Measurements from ENCODE around the gene PPP6R1. TPM values are rescaled to one million over a fixed set of nuclear protein-coding genes. Genes with fewer than 3 reads are reported as not detected.

Gene PPP6R1
- total RNA-seq, 1 experiment from 2014 or later, result 159 TPM

DNA sequence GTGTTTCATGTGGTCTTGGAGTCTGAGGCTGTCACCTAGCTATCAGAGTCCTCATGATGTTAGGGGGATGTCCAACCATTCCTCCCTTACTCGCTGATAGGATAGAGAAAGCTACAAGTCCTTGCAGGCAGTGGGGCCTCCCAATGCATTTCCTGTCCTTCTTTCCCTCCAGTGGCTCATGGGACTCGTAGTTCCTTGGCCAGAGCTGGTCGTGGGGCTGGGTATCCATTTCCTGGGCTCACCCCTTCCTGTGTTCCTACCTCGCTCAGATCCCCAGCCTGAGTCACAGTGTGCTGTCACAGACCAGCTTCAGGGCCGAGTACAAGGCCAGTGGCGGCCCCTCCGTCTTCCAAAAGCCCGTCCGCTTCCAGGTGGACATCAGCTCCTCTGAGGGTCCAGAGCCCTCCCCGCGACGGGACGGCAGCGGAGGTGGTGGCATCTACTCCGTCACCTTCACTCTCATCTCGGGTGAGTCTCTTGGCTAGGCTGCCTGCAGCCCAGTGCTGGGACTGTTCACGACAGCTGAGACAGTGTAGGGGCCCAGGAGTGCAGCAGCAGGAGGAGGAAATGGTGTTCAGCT is 47.3 kb upstream of the PPP6R1 start:
- Histone ChIP-seq H3K36me3 (ENCODE audit: low read depth) (no peaks in the 10 kb centered on the region), H3K9me3 (ENCODE audit: insufficient read depth, low read depth) (no peaks in the 10 kb centered on the region), H2AFZ (no peak overlapping the region), H3K27ac (no peak overlapping the region), H3F3A (ENCODE audit: insufficient read depth, low read depth) (peaks cover 10% of the 10 kb centered on the region; the same call in 1 of the 2 replicates), H3K27me3 (ENCODE audit: insufficient read depth, low read depth) (no peaks in the 10 kb centered on the region), H3K9me2 (ENCODE audit: insufficient read depth) (no peaks in the 10 kb centered on the region), H3K4me3 (no peak overlapping the region), H3K4me2 (no peak overlapping the region), H3K79me2 (ENCODE audit: low read depth) (no peaks in the 10 kb centered on the region), H3K4me1 (replicated peaks; ENCODE audit: insufficient read depth) (0 out of 2 replicates have a peak, but pooled peaks cover 4% of the 10 kb centered on the region), H4K20me1 (ENCODE audit: insufficient read depth) (no peaks in the 10 kb centered on the region)
- CTCF ChIA-PET, result interaction anchor here (0.6 kb wide), 1 partner anchor 103 kb away, joined by 5 read pairs; no protein-coding TSS in a partner anchor
- POLR2A ChIA-PET (ENCODE audit: unreplicated experiment), result interaction anchor here (1.1 kb wide), 1 partner anchor 33 kb away, joined by 5 read pairs; no protein-coding TSS in a partner anchor
- no peak for DNase-seq
- intact Hi-C loops (cut with micrococcal nuclease; ENCODE audit: unreplicated experiment), result no loop called here
- TF ChIP-seq, protein P1, sequence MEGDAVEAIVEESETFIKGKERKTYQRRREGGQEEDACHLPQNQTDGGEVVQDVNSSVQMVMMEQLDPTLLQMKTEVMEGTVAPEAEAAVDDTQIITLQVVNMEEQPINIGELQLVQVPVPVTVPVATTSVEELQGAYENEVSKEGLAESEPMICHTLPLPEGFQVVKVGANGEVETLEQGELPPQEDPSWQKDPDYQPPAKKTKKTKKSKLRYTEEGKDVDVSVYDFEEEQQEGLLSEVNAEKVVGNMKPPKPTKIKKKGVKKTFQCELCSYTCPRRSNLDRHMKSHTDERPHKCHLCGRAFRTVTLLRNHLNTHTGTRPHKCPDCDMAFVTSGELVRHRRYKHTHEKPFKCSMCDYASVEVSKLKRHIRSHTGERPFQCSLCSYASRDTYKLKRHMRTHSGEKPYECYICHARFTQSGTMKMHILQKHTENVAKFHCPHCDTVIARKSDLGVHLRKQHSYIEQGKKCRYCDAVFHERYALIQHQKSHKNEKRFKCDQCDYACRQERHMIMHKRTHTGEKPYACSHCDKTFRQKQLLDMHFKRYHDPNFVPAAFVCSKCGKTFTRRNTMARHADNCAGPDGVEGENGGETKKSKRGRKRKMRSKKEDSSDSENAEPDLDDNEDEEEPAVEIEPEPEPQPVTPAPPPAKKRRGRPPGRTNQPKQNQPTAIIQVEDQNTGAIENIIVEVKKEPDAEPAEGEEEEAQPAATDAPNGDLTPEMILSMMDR (conservative IDR thresholded peaks at IDR 0.05), result no peak
- TF ChIP-seq EZH2 (IDR thresholded peaks at IDR 0.05; ENCODE audit: low read depth), result no peak
- no TSS peak for BruUV-seq (replicated peaks)

DNA sequence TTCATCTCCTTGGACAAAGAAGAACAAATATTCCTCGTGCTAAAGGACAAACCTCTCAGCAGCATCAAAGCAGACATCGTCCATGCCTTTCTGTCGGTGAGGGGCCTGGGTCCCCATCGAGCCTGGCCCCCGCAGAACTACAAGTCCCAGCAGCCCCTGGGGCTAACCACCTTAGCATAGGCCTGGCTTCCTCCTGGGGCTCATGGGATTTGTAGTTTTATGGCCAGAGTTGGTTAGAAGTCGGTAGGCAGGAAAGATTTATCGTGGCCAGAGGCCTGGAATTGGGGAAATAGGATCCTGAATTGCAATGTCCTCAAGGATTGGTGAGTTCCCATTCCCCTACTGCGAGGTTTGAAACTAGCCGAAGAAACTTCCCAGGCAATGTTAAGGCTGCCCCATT is 46.7 kb upstream of the PPP6R1 start:
- intact Hi-C loops (cut with micrococcal nuclease; ENCODE audit: unreplicated experiment), result no loop called here
- ChIA-PET CTCF (no interaction called here), POLR2A (ENCODE audit: unreplicated experiment) (interaction anchor here (0.5 to 1.1 kb wide), 2 partner anchors 16 to 33 kb away, joined by 4 to 5 read pairs; no protein-coding TSS in a partner anchor)
- Histone ChIP-seq H3F3A (ENCODE audit: insufficient read depth, low read depth) (peaks cover 10% of the 10 kb centered on the region; the same call in 1 of the 2 replicates), H3K27me3 (ENCODE audit: insufficient read depth, low read depth) (no peaks in the 10 kb centered on the region), H3K4me2 (no peak overlapping the region), H3K9me2 (ENCODE audit: insufficient read depth) (no peaks in the 10 kb centered on the region), H3K4me1 (replicated peaks; ENCODE audit: insufficient read depth) (0 out of 2 replicates have a peak, but pooled peaks cover 4% of the 10 kb centered on the region), H2AFZ (no peak overlapping the region), H3K27ac (no peak overlapping the region), H3K36me3 (ENCODE audit: low read depth) (no peaks in the 10 kb centered on the region), H3K4me3 (no peak overlapping the region), H3K79me2 (ENCODE audit: low read depth) (no peaks in the 10 kb centered on the region), H3K9me3 (ENCODE audit: insufficient read depth, low read depth) (no peaks in the 10 kb centered on the region), H4K20me1 (ENCODE audit: insufficient read depth) (no peaks in the 10 kb centered on the region)
- TF ChIP-seq EZH2 (IDR thresholded peaks at IDR 0.05; ENCODE audit: low read depth), result no peak
- TF ChIP-seq, protein P1 (conservative IDR thresholded peaks at IDR 0.05), result no peak
- BruUV-seq (replicated peaks), result no TSS peak
- peak in 1 of 2 experiments; percentile 35 for DNase-seq

DNA sequence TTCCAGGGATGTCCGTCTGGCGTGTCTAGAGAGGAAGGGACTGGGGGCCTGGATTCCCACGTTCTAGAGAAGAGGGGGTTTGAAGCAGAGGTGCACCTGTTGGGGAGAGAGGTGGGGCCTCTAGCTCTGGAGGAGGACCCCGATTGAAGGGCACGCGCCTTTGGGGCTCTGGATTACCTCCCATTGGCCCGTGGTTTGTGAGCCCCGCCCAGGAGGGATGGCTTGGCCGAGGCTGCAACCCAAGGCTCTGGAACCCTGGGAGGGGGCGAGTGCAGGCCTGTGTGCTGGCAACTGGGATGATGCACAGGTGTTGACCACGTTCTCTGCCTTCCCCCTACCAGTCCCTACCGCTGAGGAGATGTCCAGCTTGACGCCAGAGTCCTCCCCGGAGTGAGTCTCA is 46.2 kb upstream of the PPP6R1 start:
- 0 out of 2 replicates have a peak, but pooled peaks cover 4% of the 10 kb centered on the region for H3K4me1 ChIP-seq (replicated peaks; ENCODE audit: insufficient read depth)
- intact Hi-C loops (cut with micrococcal nuclease; ENCODE audit: unreplicated experiment), result no loop called here
- no peak overlapping the region for H3K4me3 ChIP-seq
- no peaks in the 10 kb centered on the region for H3K9me2 ChIP-seq (ENCODE audit: insufficient read depth)
- no peak overlapping the region for H3K27ac ChIP-seq
- no peaks in the 10 kb centered on the region for H3K79me2 ChIP-seq (ENCODE audit: low read depth)
- BruUV-seq (replicated peaks), result no TSS peak
- H3K36me3 ChIP-seq (ENCODE audit: low read depth), result no peaks in the 10 kb centered on the region
- TF ChIP-seq, protein P1 (conservative IDR thresholded peaks at IDR 0.05), result no peak
- no peak for TF ChIP-seq EZH2 (IDR thresholded peaks at IDR 0.05; ENCODE audit: low read depth)
- no peak for DNase-seq
- H4K20me1 ChIP-seq (ENCODE audit: insufficient read depth), result no peaks in the 10 kb centered on the region
- H3K4me2 ChIP-seq, result no peak overlapping the region
- no peaks in the 10 kb centered on the region for H3K27me3 ChIP-seq (ENCODE audit: insufficient read depth, low read depth)
- H2AFZ ChIP-seq, result no peak overlapping the region
- ChIA-PET POLR2A (ENCODE audit: unreplicated experiment) (interaction anchor here (0.5 kb wide), 1 partner anchor 17 kb away, joined by 4 read pairs; no protein-coding TSS in a partner anchor), CTCF (interaction anchor here (0.6 kb wide), 2 partner anchors 34 to 112 kb away, joined by 3 read pairs; no protein-coding TSS in a partner anchor)
- no peaks in the 10 kb centered on the region for H3K9me3 ChIP-seq (ENCODE audit: insufficient read depth, low read depth)
- H3F3A ChIP-seq (ENCODE audit: insufficient read depth, low read depth), result peaks cover 10% of the 10 kb centered on the region; the same call in 1 of the 2 replicates
